ENCODE measurements around the gene TLX2.

TLX2 gene

GRCh38 chr2:74566076-74566753 is 52.0 kb downstream of the TLX2 start:
- Histone ChIP-seq H3K9me3 (ENCODE audit: control insufficient read depth, insufficient read depth, low read depth, low read length) (no peaks in the 10 kb centered on the region), H3K36me3 (ENCODE audit: control insufficient read depth in 2 of 2, insufficient read depth in 1 of 2, low read length in 2 of 2) (no peaks in the 10 kb centered on the region), H3K4me3 (ENCODE audit: low read depth, low read length) (no peak overlapping the region), H3K4me1 (ENCODE audit: control insufficient read depth, insufficient read depth, low read length) (no peaks in the 10 kb centered on the region), H3K27ac (ENCODE audit: extremely low read depth, low read depth, low read length) (no peak overlapping the region)
- 0 out of 2 replicates have a peak, but pooled peaks have one; percentile 40 for TF ChIP-seq SCRT2 (tag by site-specific recombination; IDR thresholded peaks at IDR 0.05)
- TF ChIP-seq ZNF704 (tag by site-specific recombination; IDR thresholded peaks at IDR 0.05) = no peak
- ChIA-PET CTCF (interaction anchor here (0.7 to 1.9 kb wide), 3 partner anchors 22 to 53 kb away, joined by 3 to 10 read pairs (median 4); no protein-coding TSS in a partner anchor), POLR2A (interaction anchor here (1.3 kb wide), 1 partner anchor 11 kb away, joined by 4 read pairs; no protein-coding TSS in a partner anchor)

- Histone ChIP-seq H3K4me3 (ENCODE audit: low read depth, low read length) (no peak overlapping the region), H3K27ac (ENCODE audit: extremely low read depth, low read depth, low read length) (no peak overlapping the region), H3K9me3 (ENCODE audit: control insufficient read depth, insufficient read depth, low read depth, low read length) (no peaks in the 10 kb centered on the region), H3K36me3 (ENCODE audit: control insufficient read depth in 2 of 2, insufficient read depth in 1 of 2, low read length in 2 of 2) (no peaks in the 10 kb centered on the region), H3K4me1 (ENCODE audit: control insufficient read depth, insufficient read depth, low read length) (no peaks in the 10 kb centered on the region)
- peak; percentile 77 for TF ChIP-seq GLIS1 (tag by site-specific recombination; IDR thresholded peaks at IDR 0.05)
- TF ChIP-seq ZNF677 (tag by site-specific recombination; IDR thresholded peaks at IDR 0.05) = no peak
- ChIA-PET POLR2A (interaction anchor here (1.3 kb wide), 1 partner anchor 11 kb away, joined by 4 read pairs; no protein-coding TSS in a partner anchor), CTCF (interaction anchor here (1.3 to 1.9 kb wide), 2 partner anchors 21 to 23 kb away, joined by 3 to 10 read pairs; no protein-coding TSS in a partner anchor)
These were observed 52.5 kb downstream of the TLX2 start for GRCh38 chr2:74566754-74567085.

Measured in HEK293 (cell line).